ENCODE data around the gene CAPS.

DNA sequence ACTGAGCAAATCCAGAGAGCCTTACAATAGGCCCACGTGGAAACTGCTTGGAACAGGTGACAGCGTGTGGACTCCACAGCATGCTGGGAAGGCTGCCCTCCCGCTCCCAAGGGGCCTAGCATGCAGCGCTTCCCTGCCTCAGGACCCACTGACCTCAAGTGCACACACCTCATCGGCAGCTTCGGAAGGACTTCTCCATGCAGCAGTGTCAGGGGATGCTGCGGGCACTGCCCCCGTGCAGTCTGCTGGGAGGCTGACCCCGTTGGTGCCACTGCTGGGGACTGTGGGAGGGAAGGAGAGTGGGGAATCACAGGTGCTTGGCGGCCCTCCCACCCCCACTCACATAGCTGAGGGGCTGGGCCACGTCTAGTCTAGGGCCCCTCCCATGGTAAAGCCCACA is 17.2 kb downstream of the CAPS start:
- TF ChIP-seq TAF1 (IDR thresholded peaks at IDR 0.05; ENCODE audit: borderline replicate concordance, insufficient read depth, low read length) (no peak), SIN3A (IDR thresholded peaks at IDR 0.05; ENCODE audit: borderline replicate concordance, insufficient read depth, low read length) (no peak)
- TF ChIP-seq, protein P1, sequence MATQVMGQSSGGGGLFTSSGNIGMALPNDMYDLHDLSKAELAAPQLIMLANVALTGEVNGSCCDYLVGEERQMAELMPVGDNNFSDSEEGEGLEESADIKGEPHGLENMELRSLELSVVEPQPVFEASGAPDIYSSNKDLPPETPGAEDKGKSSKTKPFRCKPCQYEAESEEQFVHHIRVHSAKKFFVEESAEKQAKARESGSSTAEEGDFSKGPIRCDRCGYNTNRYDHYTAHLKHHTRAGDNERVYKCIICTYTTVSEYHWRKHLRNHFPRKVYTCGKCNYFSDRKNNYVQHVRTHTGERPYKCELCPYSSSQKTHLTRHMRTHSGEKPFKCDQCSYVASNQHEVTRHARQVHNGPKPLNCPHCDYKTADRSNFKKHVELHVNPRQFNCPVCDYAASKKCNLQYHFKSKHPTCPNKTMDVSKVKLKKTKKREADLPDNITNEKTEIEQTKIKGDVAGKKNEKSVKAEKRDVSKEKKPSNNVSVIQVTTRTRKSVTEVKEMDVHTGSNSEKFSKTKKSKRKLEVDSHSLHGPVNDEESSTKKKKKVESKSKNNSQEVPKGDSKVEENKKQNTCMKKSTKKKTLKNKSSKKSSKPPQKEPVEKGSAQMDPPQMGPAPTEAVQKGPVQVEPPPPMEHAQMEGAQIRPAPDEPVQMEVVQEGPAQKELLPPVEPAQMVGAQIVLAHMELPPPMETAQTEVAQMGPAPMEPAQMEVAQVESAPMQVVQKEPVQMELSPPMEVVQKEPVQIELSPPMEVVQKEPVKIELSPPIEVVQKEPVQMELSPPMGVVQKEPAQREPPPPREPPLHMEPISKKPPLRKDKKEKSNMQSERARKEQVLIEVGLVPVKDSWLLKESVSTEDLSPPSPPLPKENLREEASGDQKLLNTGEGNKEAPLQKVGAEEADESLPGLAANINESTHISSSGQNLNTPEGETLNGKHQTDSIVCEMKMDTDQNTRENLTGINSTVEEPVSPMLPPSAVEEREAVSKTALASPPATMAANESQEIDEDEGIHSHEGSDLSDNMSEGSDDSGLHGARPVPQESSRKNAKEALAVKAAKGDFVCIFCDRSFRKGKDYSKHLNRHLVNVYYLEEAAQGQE (IDR thresholded peaks at IDR 0.05; ENCODE audit: insufficient read depth in 1 of 2, low read depth in 2 of 2, low read length in 2 of 2), result no peak

Measured in PFSK-1 (cell line).